H1 (cell line): ENCODE data around the gene GALNT15. TPM values are rescaled to one million over a fixed set of nuclear protein-coding genes. Genes with fewer than 3 reads are reported as not detected.
A peak's percentile ranks its signal among the peaks of the same experiment; 100 is the strongest.

Source experiments
- CTCF ChIA-PET: fragments of 300-600 bp; sonication (Branson Sonifier 250); formaldehyde crosslinking; loops from one replicate; lab custom pipeline; 2021; ENCODE audit not compliant: partially characterized antibody; lab: Charles Lee
- POLR2A ChIA-PET: fragments of 300-600 bp; sonication (Branson Sonifier 250); formaldehyde crosslinking; loops from one replicate; lab custom pipeline; 2021; ENCODE audit warnings: inconsistent platforms; ENCODE audit not compliant: partially characterized antibody; lab: Charles Lee
- DNase-seq, 2 experiments: peaks; one replicate each; pipeline versions ENCODE4 v3.0.0 to v3.0.0-alpha.2; 2010 to 2022; ENCODE audit warnings: low spot score in 2 of 2, low read depth in 1 of 2, mixed read lengths in 1 of 2
- FAIRE-seq: peaks from 2 replicates; lab custom pipeline; 2011; peaks lifted over from hg19 to GRCh38; lab: Jason Lieb, UNC
- H2AFZ ChIP-seq: 2 replicates; pipeline ENCODE4 v1.8.1; 2012; ENCODE audit warnings: low read length, inconsistent platforms
- H2AK5ac ChIP-seq: 2 replicates; pipeline ENCODE4 v1.6.1; 2013; ENCODE audit warnings: low read depth, low read length
- H2BK120ac ChIP-seq: replicated peaks from 2 replicates; pipeline ENCODE3; 2013; ENCODE audit warnings: low read depth, low read length, inconsistent platforms
- H2BK12ac ChIP-seq: 2 replicates; pipeline ENCODE4 v1.6.1; 2013; ENCODE audit warnings: low read depth, low read length
- H2BK15ac ChIP-seq: 2 replicates; pipeline ENCODE4 v1.6.1; 2013; ENCODE audit warnings: low read length
- H2BK20ac ChIP-seq: 2 replicates; pipeline ENCODE4 v1.6.1; 2013; ENCODE audit warnings: low read length
- H2BK5ac ChIP-seq: 2 replicates; pipeline ENCODE4 v1.6.1; 2013; ENCODE audit warnings: low read depth, low read length
- H3K14ac ChIP-seq: 2 replicates; pipeline ENCODE4 v1.6.1; 2013; ENCODE audit warnings: inconsistent platforms; ENCODE audit not compliant: insufficient read length
- H3K18ac ChIP-seq: 2 replicates; pipeline ENCODE4 v1.6.1; 2013; ENCODE audit warnings: low read length; ENCODE audit errors: extremely low read depth
- H3K23ac ChIP-seq: 2 replicates; pipeline ENCODE4 v1.6.1; 2013; ENCODE audit warnings: inconsistent platforms; ENCODE audit not compliant: insufficient read length
- H3K23me2 ChIP-seq: 2 replicates; pipeline ENCODE4 v1.6.1; 2013; ENCODE audit warnings: low read depth, low read length
- H3K27ac ChIP-seq: 2 replicates; pipeline ENCODE4 v1.6.1; 2011; ENCODE audit warnings: low read depth, low read length, inconsistent platforms
- H3K27me3 ChIP-seq, 4 experiments: replicated peaks in 1 of 4; 1 replicate in 1 of 4; 2 replicates in 3 of 4; pipeline versions ENCODE4 v1.6.1 to v1.8.1; 2011 to 2013; ENCODE audit warnings: low read length in 3 of 4, mild to moderate bottlenecking in 3 of 4, inconsistent platforms in 2 of 4, mixed read lengths in 2 of 4, moderate library complexity in 1 of 4; ENCODE audit not compliant: control insufficient read depth in 3 of 4, insufficient read depth in 3 of 4; ENCODE audit errors: extremely low read depth in 1 of 4
- H3K36me3 ChIP-seq, 4 experiments: 2 replicates each; pipeline versions ENCODE4 v1.6.1 to v1.8.1; 2011 to 2013; ENCODE audit warnings: mild to moderate bottlenecking in 4 of 4, low read length in 3 of 4, moderate library complexity in 2 of 4, control low read depth in 1 of 4, inconsistent platforms in 1 of 4; ENCODE audit not compliant: insufficient read depth in 4 of 4, control insufficient read depth in 2 of 4
- H3K4ac ChIP-seq: replicated peaks from 2 replicates; pipeline ENCODE3; 2013; ENCODE audit warnings: low read length, low read depth, mixed read lengths, inconsistent platforms; ENCODE audit not compliant: insufficient read length
- H3K4me1 ChIP-seq, 4 experiments: replicated peaks in 1 of 4; 1 replicate in 1 of 4; 2 replicates in 3 of 4; pipeline versions ENCODE4 v1.6.1 to v1.8.1; 2011 to 2013; ENCODE audit warnings: low read length in 3 of 4, inconsistent platforms in 2 of 4, mixed read lengths in 1 of 4; ENCODE audit not compliant: insufficient read depth in 4 of 4, control insufficient read depth in 3 of 4
- H3K4me2 ChIP-seq, 2 experiments: 2 replicates each; pipeline versions ENCODE4 v1.6.1 to v1.8.1; 2011 to 2013; ENCODE audit warnings: low read depth in 2 of 2, low read length in 2 of 2, control low read depth in 1 of 2, inconsistent platforms in 1 of 2, mild to moderate bottlenecking in 1 of 2; ENCODE audit not compliant: insufficient read depth in 1 of 2
- H3K4me3 ChIP-seq, 4 experiments: fragments of 200-600, 300-600 bp in 1 of 4; sonication (generic), shearing (Covaris generic), sonication (Bioruptor Twin) in 1 of 4; 2 replicates each; pipeline versions ENCODE4 v1.5.1 to v1.8.1; 2011 to 2016; ENCODE audit warnings: low read length in 4 of 4, low read depth in 3 of 4, control low read depth in 2 of 4, inconsistent platforms in 2 of 4, mild to moderate bottlenecking in 2 of 4, mixed read lengths in 1 of 4, moderate library complexity in 1 of 4; ENCODE audit not compliant: insufficient read depth in 2 of 4; ENCODE audit errors: extremely low read depth in 1 of 4
- H3K56ac ChIP-seq: replicated peaks from 2 replicates; pipeline ENCODE3; 2013; ENCODE audit warnings: low read depth, mild to moderate bottlenecking, mixed read lengths, low read length, inconsistent platforms; ENCODE audit not compliant: insufficient read length
- H3K79me1 ChIP-seq: 2 replicates; pipeline ENCODE4 v1.6.1; 2013; ENCODE audit warnings: low read depth, low read length, control low read depth
- H3K79me2 ChIP-seq, 2 experiments: 2 replicates each; pipeline versions ENCODE4 v1.6.1 to v1.8.1; 2012 to 2013; ENCODE audit warnings: low read length in 2 of 2, mild to moderate bottlenecking in 2 of 2, inconsistent platforms in 1 of 2; ENCODE audit not compliant: insufficient read depth in 2 of 2, control insufficient read depth in 1 of 2
- H3K9ac ChIP-seq, 4 experiments: replicated peaks in 1 of 4; 1 replicate in 1 of 4; 2 replicates in 3 of 4; pipeline versions ENCODE4 v1.6.1 to v1.8.1; 2011 to 2013; ENCODE audit warnings: low read depth in 3 of 4, low read length in 3 of 4, control low read depth in 2 of 4, mild to moderate bottlenecking in 2 of 4, moderate library complexity in 2 of 4, inconsistent platforms in 1 of 4; ENCODE audit errors: extremely low read depth in 1 of 4
- H3K9me3 ChIP-seq, 2 experiments: 2 replicates each; pipeline versions ENCODE4 v1.6.1 to v1.8.1; 2012 to 2013; ENCODE audit warnings: mild to moderate bottlenecking in 2 of 2, moderate library complexity in 2 of 2, control low read depth in 1 of 2, inconsistent platforms in 1 of 2, low read depth in 1 of 2, low read length in 1 of 2, mixed read lengths in 1 of 2; ENCODE audit not compliant: insufficient read depth in 2 of 2
- H4K20me1 ChIP-seq, 2 experiments: replicated peaks in 1 of 2; 2 replicates each; pipeline versions ENCODE3 to v1.8.1; 2011 to 2013; ENCODE audit warnings: inconsistent platforms in 2 of 2, low read length in 2 of 2, mild to moderate bottlenecking in 1 of 2; ENCODE audit not compliant: insufficient read depth in 2 of 2, control insufficient read depth in 1 of 2
- H4K5ac ChIP-seq: 2 replicates; pipeline ENCODE4 v1.6.1; 2013; ENCODE audit warnings: low read length, low read depth, mixed read lengths, inconsistent platforms; ENCODE audit not compliant: insufficient read length
- H4K8ac ChIP-seq: 2 replicates; pipeline ENCODE4 v1.8.0; 2013; ENCODE audit warnings: mild to moderate bottlenecking, moderate library complexity, low read length, inconsistent platforms; ENCODE audit not compliant: insufficient read depth; ENCODE audit errors: extremely low read depth
- H4K91ac ChIP-seq: replicated peaks from 2 replicates; pipeline ENCODE3; 2013; ENCODE audit warnings: low read length, mixed read lengths, inconsistent platforms; ENCODE audit not compliant: insufficient read length
- ATF3 ChIP-seq: IDR thresholded peaks from 2 replicates; pipeline ENCODE4 v1.6.1; 2011; ENCODE audit warnings: low read depth, mild to moderate bottlenecking, low read length; ENCODE audit not compliant: insufficient read depth
- EGR1 ChIP-seq: IDR thresholded peaks from 2 replicates; pipeline ENCODE4 v1.6.1; 2011; ENCODE audit warnings: low read depth, low read length, borderline replicate concordance
- WGBS, 2 experiments: shearing (Covaris generic) in 1 of 2; methylation state at CpG; one replicate each; pipeline versions ENCODE4 v1.1.6 to v1.1.7; 2013 to 2015; ENCODE audit warnings: low lambda C conversion rate in 2 of 2, mixed read lengths in 2 of 2, inconsistent platforms in 1 of 2, low coverage in 1 of 2, missing lambda C conversion rate in 1 of 2; ENCODE audit not compliant: insufficient replicate concordance in 2 of 2, insufficient coverage in 1 of 2, insufficient read length in 1 of 2; ENCODE audit errors: extremely low coverage in 1 of 2, missing lambda C conversion rate in 1 of 2; 5-methylcytosine and 5-hydroxymethylcytosine counted together
- polyA plus RNA-seq, 7 experiments: library from polyadenylated mRNA; depleted of rRNA in 3 of 7; stranded (reverse) in 5 of 7; unstranded in 2 of 7; fragments of >200 nt in 5 of 7; fragments of 200-250 nt in 2 of 7; gene quantifications; 1 replicate in 5 of 7; 2 replicates in 1 of 7; 4 replicates in 1 of 7; pipeline versions ENCODE4 v1.2.1 to v1.2.3, GENCODE V29; 2011 to 2013; ENCODE audit warnings: missing spikeins in 2 of 7, mixed read lengths in 2 of 7
- total RNA-seq: library from RNA; stranded (reverse); fragmentation: NEBNext Ultra II Directional; extraction: Animal tissue kit (Norgen Biotek cat#: 25700); gene quantifications from 2 replicates; pipeline ENCODE4 v1.2.1, GENCODE V29; 2021
- TF ChIP-seq, protein P1 (sequence below): IDR thresholded peaks from 2 replicates; pipeline ENCODE4 v1.6.1; 2012; ENCODE audit warnings: inconsistent platforms

GALNT15 gene
- total and polyA plus RNA-seq, 2 of the 8 experiments (the other 6 are each of a cell fraction or from before 2014, with no cell fraction given) = 0.02 TPM; not detected in 1

GRCh38 chr3:16231983-16232382 lies 57.5 kb downstream of the GALNT15 start:
- 90% methylated on average over 2 of the region's 2 CpGs; no CpG with 5 or more reads in 1 of the 2 experiments for WGBS, 2 experiments
- H3K36me3 ChIP-seq = no peaks in the 10 kb centered on the region
- H3K18ac ChIP-seq = no peak overlapping the region
- H3K4ac ChIP-seq = no peak overlapping the region
- DNase-seq = no peak
- H3K4me2 ChIP-seq = no peak overlapping the region
- no peak for FAIRE-seq
- H2BK12ac ChIP-seq = no peak overlapping the region
- H3K79me2 ChIP-seq = no peaks in the 10 kb centered on the region
- no peak overlapping the region for H2BK20ac ChIP-seq
- no peak overlapping the region for H3K23ac ChIP-seq
- no peak overlapping the region for H4K8ac ChIP-seq
- H3K56ac ChIP-seq = no peak overlapping the region
- H3K9ac ChIP-seq = no peak overlapping the region
- no peak overlapping the region for H2AFZ ChIP-seq
- no peak overlapping the region for H3K27ac ChIP-seq
- ChIA-PET POLR2A (interaction anchor here (0.8 kb wide), 1 partner anchor 11 kb away, joined by 4 read pairs; no protein-coding TSS in a partner anchor), CTCF (interaction anchor here (1.3 to 2.2 kb wide), 2 partner anchors 16 to 258 kb away, joined by 4 to 13 read pairs; no protein-coding TSS in a partner anchor)
- no peak overlapping the region for H2BK5ac ChIP-seq
- H3K27me3 ChIP-seq = no peaks in the 10 kb centered on the region
- no peaks in the 10 kb centered on the region for H3K9me3 ChIP-seq
- no peak overlapping the region for H4K91ac ChIP-seq
- no peak overlapping the region for H2BK15ac ChIP-seq
- no peak overlapping the region for H3K14ac ChIP-seq
- no peak for TF ChIP-seq EGR1
- TF ChIP-seq ATF3 = no peak
- TF ChIP-seq, protein P1, sequence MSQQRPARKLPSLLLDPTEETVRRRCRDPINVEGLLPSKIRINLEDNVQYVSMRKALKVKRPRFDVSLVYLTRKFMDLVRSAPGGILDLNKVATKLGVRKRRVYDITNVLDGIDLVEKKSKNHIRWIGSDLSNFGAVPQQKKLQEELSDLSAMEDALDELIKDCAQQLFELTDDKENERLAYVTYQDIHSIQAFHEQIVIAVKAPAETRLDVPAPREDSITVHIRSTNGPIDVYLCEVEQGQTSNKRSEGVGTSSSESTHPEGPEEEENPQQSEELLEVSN = peak; percentile 56; the same call in 1 of the 2 replicates
- no peaks in the 10 kb centered on the region for H3K4me1 ChIP-seq
- H2BK120ac ChIP-seq = no peak overlapping the region
- H3K79me1 ChIP-seq = no peaks in the 10 kb centered on the region
- H3K4me3 ChIP-seq = no peak overlapping the region
- no peaks in the 10 kb centered on the region for H3K23me2 ChIP-seq
- H2AK5ac ChIP-seq = no peak overlapping the region
- no peaks in the 10 kb centered on the region for H4K20me1 ChIP-seq
- H4K5ac ChIP-seq = no peak overlapping the region
